Choroid plexus epithelial cell (primary cell): ENCODE data around the gene FARP1.
A peak's percentile ranks its signal among the peaks of the same experiment; 100 is the strongest.

ENCODE experiments used
- DNase-seq: peaks from one replicate; pipeline ENCODE4 v3.0.0-alpha.2; 2010; ENCODE audit warnings: low read depth
- H3K4me3 ChIP-seq: 2 replicates; pipeline ENCODE4 v1.5.1; 2011; ENCODE audit warnings: low read depth, mild to moderate bottlenecking, control low read depth, low read length, moderate library complexity
- CTCF ChIP-seq: conservative IDR thresholded peaks from 2 replicates; pipeline ENCODE4 v1.5.1; 2011; ENCODE audit warnings: low read depth, mild to moderate bottlenecking, control low read depth, inconsistent platforms, low read length, moderate library complexity

The FARP1 gene

GRCh38 chr13:98273067-98273823, 130.4 kb downstream of the FARP1 start:
- no peak for TF ChIP-seq CTCF

GRCh38 chr13:98273824-98274742, 131.2 kb downstream of the FARP1 start:
- H3K4me3 ChIP-seq = no peak overlapping the region
- DNase-seq = peak; percentile 21
- no peak for TF ChIP-seq CTCF

More at GRCh38 chr13:98273067-98273823, 130.4 kb downstream of the FARP1 start:
- no peak overlapping the region for H3K4me3 ChIP-seq
- DNase-seq = no peak

- no peak for TF ChIP-seq CTCF
- no peak overlapping the region for H3K4me3 ChIP-seq
- peak; percentile 81 for DNase-seq
Observed at GRCh38 chr13:98274921-98275487, 132.1 kb downstream of the FARP1 start.

- DNase-seq = no peak
- H3K4me3 ChIP-seq = no peak overlapping the region
- TF ChIP-seq CTCF = no peak
Observed at GRCh38 chr13:98275681-98276171, 132.8 kb downstream of the FARP1 start.

- TF ChIP-seq CTCF = no peak
- no peak for DNase-seq
- H3K4me3 ChIP-seq = no peak overlapping the region
Observed at GRCh38 chr13:98276486-98276885, 133.6 kb downstream of the FARP1 start.

- no peak for DNase-seq
- no peak for TF ChIP-seq CTCF
- H3K4me3 ChIP-seq = no peak overlapping the region
Observed at GRCh38 chr13:98278068-98278724, 135.3 kb downstream of the FARP1 start.
